ENCODE measurements around the gene COG5.

DNA sequence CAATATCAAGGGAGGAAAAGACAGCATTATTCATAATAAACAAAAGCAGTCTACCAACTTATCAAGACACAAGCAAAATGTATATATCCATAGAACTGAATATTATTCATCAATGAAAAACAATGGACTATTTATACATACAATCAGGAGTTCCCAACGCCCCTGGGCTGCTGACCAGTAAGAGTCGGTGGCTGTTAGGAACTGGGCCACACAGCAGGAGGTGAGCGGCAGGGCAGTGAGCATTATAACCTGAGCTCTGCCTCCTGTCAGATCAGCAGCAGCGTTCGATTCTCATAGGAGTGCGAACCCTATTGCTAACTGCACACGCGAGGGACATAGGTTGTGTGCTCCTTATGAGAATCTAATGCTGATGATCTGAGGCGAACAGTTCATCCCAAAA is 165.6 kb downstream of the COG5 start:
- TF ChIP-seq YY1 (IDR thresholded peaks at IDR 0.05; ENCODE audit: low read depth, low read length) (no peak), TCF3 (IDR thresholded peaks at IDR 0.05; ENCODE audit: borderline replicate concordance, insufficient read depth, low read depth, low read length) (no peak), SUZ12 (IDR thresholded peaks at IDR 0.05; ENCODE audit: unreplicated experiment) (no peak), EED (IDR thresholded peaks at IDR 0.05; ENCODE audit: low read depth) (no peak), RCOR1 (conservative IDR thresholded peaks at IDR 0.05; ENCODE audit: low read depth, low read length) (no peak), POLR2AphosphoS5 (IDR thresholded peaks at IDR 0.05; ENCODE audit: low read length) (no peak), POLR2A (IDR thresholded peaks at IDR 0.05; ENCODE audit: low read depth, low read length) (no peak), SRF (IDR thresholded peaks at IDR 0.05; ENCODE audit: low read depth in 2 of 2, low read length in 2 of 2) (no peak), GABPA (IDR thresholded peaks at IDR 0.05; ENCODE audit: low read depth) (no peak), BACH1 (IDR thresholded peaks at IDR 0.05; ENCODE audit: borderline replicate concordance) (no peak), TBL1XR1 (IDR thresholded peaks at IDR 0.05; ENCODE audit: low read depth, low read length) (no peak)
- TF ChIP-seq, protein P1, sequence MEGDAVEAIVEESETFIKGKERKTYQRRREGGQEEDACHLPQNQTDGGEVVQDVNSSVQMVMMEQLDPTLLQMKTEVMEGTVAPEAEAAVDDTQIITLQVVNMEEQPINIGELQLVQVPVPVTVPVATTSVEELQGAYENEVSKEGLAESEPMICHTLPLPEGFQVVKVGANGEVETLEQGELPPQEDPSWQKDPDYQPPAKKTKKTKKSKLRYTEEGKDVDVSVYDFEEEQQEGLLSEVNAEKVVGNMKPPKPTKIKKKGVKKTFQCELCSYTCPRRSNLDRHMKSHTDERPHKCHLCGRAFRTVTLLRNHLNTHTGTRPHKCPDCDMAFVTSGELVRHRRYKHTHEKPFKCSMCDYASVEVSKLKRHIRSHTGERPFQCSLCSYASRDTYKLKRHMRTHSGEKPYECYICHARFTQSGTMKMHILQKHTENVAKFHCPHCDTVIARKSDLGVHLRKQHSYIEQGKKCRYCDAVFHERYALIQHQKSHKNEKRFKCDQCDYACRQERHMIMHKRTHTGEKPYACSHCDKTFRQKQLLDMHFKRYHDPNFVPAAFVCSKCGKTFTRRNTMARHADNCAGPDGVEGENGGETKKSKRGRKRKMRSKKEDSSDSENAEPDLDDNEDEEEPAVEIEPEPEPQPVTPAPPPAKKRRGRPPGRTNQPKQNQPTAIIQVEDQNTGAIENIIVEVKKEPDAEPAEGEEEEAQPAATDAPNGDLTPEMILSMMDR (IDR thresholded peaks at IDR 0.05 in 2 of 3, conservative IDR thresholded peaks at IDR 0.05 in 1 of 3; ENCODE audit: control insufficient read depth in 2 of 3, extremely low read depth in 1 of 3, insufficient read depth in 1 of 3, low read depth in 3 of 3, low read length in 3 of 3), result no peak
- TF ChIP-seq, protein P2, sequence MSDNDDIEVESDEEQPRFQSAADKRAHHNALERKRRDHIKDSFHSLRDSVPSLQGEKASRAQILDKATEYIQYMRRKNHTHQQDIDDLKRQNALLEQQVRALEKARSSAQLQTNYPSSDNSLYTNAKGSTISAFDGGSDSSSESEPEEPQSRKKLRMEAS (IDR thresholded peaks at IDR 0.05; ENCODE audit: low read depth, low read length), result no peak
- TF ChIP-seq, protein P3, sequence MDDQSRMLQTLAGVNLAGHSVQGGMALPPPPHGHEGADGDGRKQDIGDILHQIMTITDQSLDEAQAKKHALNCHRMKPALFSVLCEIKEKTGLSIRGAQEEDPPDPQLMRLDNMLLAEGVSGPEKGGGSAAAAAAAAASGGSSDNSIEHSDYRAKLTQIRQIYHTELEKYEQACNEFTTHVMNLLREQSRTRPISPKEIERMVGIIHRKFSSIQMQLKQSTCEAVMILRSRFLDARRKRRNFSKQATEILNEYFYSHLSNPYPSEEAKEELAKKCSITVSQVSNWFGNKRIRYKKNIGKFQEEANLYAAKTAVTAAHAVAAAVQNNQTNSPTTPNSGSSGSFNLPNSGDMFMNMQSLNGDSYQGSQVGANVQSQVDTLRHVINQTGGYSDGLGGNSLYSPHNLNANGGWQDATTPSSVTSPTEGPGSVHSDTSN (IDR thresholded peaks at IDR 0.05; ENCODE audit: insufficient replicate concordance, low read depth, low read length), result no peak
